Right atrium auricular region (tissue), 2 donors: ENCODE data around the gene ASGR1. TPM values are rescaled to one million over a fixed set of nuclear protein-coding genes. Genes with fewer than 3 reads are reported as not detected.
"Not testable (repeated sequence)": the region's sequence is repeated elsewhere in the genome, so short reads cannot be mapped to it uniquely, and the experiment has no call there.

Source experiments
- DNase-seq: peaks from one replicate; pipeline ENCODE4 v3.0.0-alpha.2; 2019; ENCODE audit warnings: low spot score
- H3K27ac ChIP-seq, 2 donors: fragments of 200-600 bp; sonication (generic); 1 replicate in 1 of 2; 2 replicates in 1 of 2; pipeline ENCODE4 v1.5.1; 2016 to 2019
- H3K27me3 ChIP-seq, 2 donors: fragments of 200-600 bp; sonication (generic); one replicate each; pipeline versions ENCODE4 v1.5.1 to v1.6.0; 2017 to 2019
- H3K36me3 ChIP-seq: fragments of 200-600 bp; sonication (generic); one replicate; pipeline ENCODE4 v1.5.1; 2016
- H3K4me1 ChIP-seq, 2 donors: fragments of 200-600 bp; sonication (generic); one replicate each; pipeline versions ENCODE4 v1.5.1 to v1.6.0; 2017 to 2019
- H3K4me3 ChIP-seq, 2 donors: fragments of 200-600 bp; sonication (generic); 1 replicate in 1 of 2; 2 replicates in 1 of 2; pipeline ENCODE4 v1.5.1; 2017 to 2019; ENCODE audit warnings: mild to moderate bottlenecking in 1 of 2, moderate library complexity in 1 of 2
- H3K9me3 ChIP-seq, 2 donors: fragments of 200-600 bp; sonication (generic); one replicate each; pipeline ENCODE4 v1.5.1; 2019
- CTCF ChIP-seq, 2 donors: fragments of 200-600 bp; sonication (generic); IDR thresholded peaks; one replicate each; pipeline ENCODE4 v1.5.1; 2019; ENCODE audit warnings: antibody characterized with exemption in 2 of 2
- total RNA-seq, 2 donors: library from RNA; depleted of rRNA; stranded (reverse); fragments of >200 nt; gene quantifications; one replicate each; pipeline ENCODE4 v1.1.0, GENCODE V29; 2016

Gene ASGR1
- total RNA-seq, 2 donors from 2014 or later = 1.6 TPM; not detected in 1

GRCh38 chr17:7166873-7167272 is 12.3 kb downstream of the ASGR1 start:
- peaks cover 0 to 15% of the 10 kb centered on the region in 2 donors for H3K9me3 ChIP-seq
- no peak for DNase-seq
- H3K36me3 ChIP-seq = no peaks in the 10 kb centered on the region
- H3K27me3 ChIP-seq = no peaks in the 10 kb centered on the region
- no peaks in the 10 kb centered on the region for H3K4me1 ChIP-seq
- H3K4me3 ChIP-seq = no peak overlapping the region
- no peak overlapping the region for H3K27ac ChIP-seq
- no peak for TF ChIP-seq CTCF (IDR thresholded peaks at IDR 0.05)

GRCh38 chr17:7159571-7159970 is 19.6 kb downstream of the ASGR1 start:
- not testable (repeated sequence) for H3K27me3 ChIP-seq, H3K4me3 ChIP-seq, H3K36me3 ChIP-seq, H3K27ac ChIP-seq, DNase-seq, H3K4me1 ChIP-seq, H3K9me3 ChIP-seq

GRCh38 chr17:7158424-7158823 is 20.7 kb downstream of the ASGR1 start:
- not testable (repeated sequence) for H3K27ac ChIP-seq, H3K27me3 ChIP-seq, H3K4me3 ChIP-seq, H3K36me3 ChIP-seq, H3K9me3 ChIP-seq, DNase-seq, H3K4me1 ChIP-seq

- no peaks in the 10 kb centered on the region for H3K36me3 ChIP-seq
- H3K27me3 ChIP-seq = no peaks in the 10 kb centered on the region
- H3K9me3 ChIP-seq = no peaks in the 10 kb centered on the region
- no peak overlapping the region for H3K4me3 ChIP-seq
- no peak for TF ChIP-seq CTCF (IDR thresholded peaks at IDR 0.05)
- no peak overlapping the region for H3K27ac ChIP-seq
- DNase-seq = no peak
- no peaks in the 10 kb centered on the region for H3K4me1 ChIP-seq
Observed at GRCh38 chr17:7156342-7156940, 22.7 kb downstream of the ASGR1 start.

- Histone ChIP-seq H3K27ac (no peak overlapping the region), H3K9me3 (no peaks in the 10 kb centered on the region), H3K4me3 (no peak overlapping the region), H3K27me3 (no peaks in the 10 kb centered on the region), H3K4me1 (no peaks in the 10 kb centered on the region), H3K36me3 (no peaks in the 10 kb centered on the region)
- no peak for TF ChIP-seq CTCF (IDR thresholded peaks at IDR 0.05)
- DNase-seq = no peak
Observed at GRCh38 chr17:7147772-7148171, 31.4 kb downstream of the ASGR1 start.

GRCh38 chr17:7146115-7146514 is 33.1 kb downstream of the ASGR1 start:
- H3K27me3 ChIP-seq = no peaks in the 10 kb centered on the region
- TF ChIP-seq CTCF (IDR thresholded peaks at IDR 0.05) = no peak
- H3K4me3 ChIP-seq = no peak overlapping the region
- no peak overlapping the region for H3K27ac ChIP-seq
- no peak for DNase-seq
- no peaks in the 10 kb centered on the region for H3K4me1 ChIP-seq
- H3K9me3 ChIP-seq = no peaks in the 10 kb centered on the region
- no peaks in the 10 kb centered on the region for H3K36me3 ChIP-seq

GRCh38 chr17:7144213-7144612 is 35.0 kb downstream of the ASGR1 start:
- H3K9me3 ChIP-seq = no peaks in the 10 kb centered on the region
- TF ChIP-seq CTCF (IDR thresholded peaks at IDR 0.05) = no peak
- H3K27me3 ChIP-seq = no peaks in the 10 kb centered on the region
- H3K4me3 ChIP-seq = no peak overlapping the region
- H3K36me3 ChIP-seq = no peaks in the 10 kb centered on the region
- H3K4me1 ChIP-seq = no peaks in the 10 kb centered on the region
- no peak overlapping the region for H3K27ac ChIP-seq
- DNase-seq = no peak
